GM21390 (cell line): ENCODE measurements around the gene RAPGEF1.
A peak's percentile ranks its signal among the peaks of the same experiment; 100 is the strongest.

Source experiments
- ATAC-seq: cut with Tn5 transposase; IDR thresholded peaks from one replicate; pipeline ENCODE4 v1.9.1; 2021; ENCODE audit not compliant: unreplicated experiment

The RAPGEF1 gene

GRCh38 chr9:131752231-131752884 lies 12.5 kb upstream of the RAPGEF1 start:
- ATAC-seq: no peak

- no peak for ATAC-seq
Measured at GRCh38 chr9:131748411-131748955, 8.6 kb upstream of the RAPGEF1 start.

GRCh38 chr9:131747352-131747751 lies 7.5 kb upstream of the RAPGEF1 start:
- ATAC-seq: no peak

- ATAC-seq: no peak
Measured at GRCh38 chr9:131745610-131746009, 5.7 kb upstream of the RAPGEF1 start.

- ATAC-seq: no peak
Measured at GRCh38 chr9:131744720-131745201, 4.9 kb upstream of the RAPGEF1 start.

- no peak for ATAC-seq
Measured at GRCh38 chr9:131744171-131744719, 4.4 kb upstream of the RAPGEF1 start.

- no peak for ATAC-seq
Measured at GRCh38 chr9:131743501-131743900, 3.6 kb upstream of the RAPGEF1 start.

GRCh38 chr9:131743096-131743495 lies 3.2 kb upstream of the RAPGEF1 start:
- no peak for ATAC-seq

- no peak for ATAC-seq
Measured at GRCh38 chr9:131740898-131741297, 1.0 kb upstream of the RAPGEF1 start.

GRCh38 chr9:131739133-131739958 lies 530 bp downstream of the RAPGEF1 start:
- ATAC-seq: peak; percentile 24

- ATAC-seq: no peak
Measured at GRCh38 chr9:131738293-131739132, 1.4 kb downstream of the RAPGEF1 start.

- ATAC-seq: no peak
Measured at GRCh38 chr9:131737426-131737825, 2.5 kb downstream of the RAPGEF1 start.

- no peak for ATAC-seq
Measured at GRCh38 chr9:131736431-131736830, 3.4 kb downstream of the RAPGEF1 start.

- no peak for ATAC-seq
Measured at GRCh38 chr9:131735238-131736128, 4.4 kb downstream of the RAPGEF1 start.

GRCh38 chr9:131734781-131735180 lies 5.1 kb downstream of the RAPGEF1 start:
- no peak for ATAC-seq

GRCh38 chr9:131734165-131734610 lies 5.7 kb downstream of the RAPGEF1 start:
- no peak for ATAC-seq

GRCh38 chr9:131733541-131734061 lies 6.3 kb downstream of the RAPGEF1 start:
- ATAC-seq: no peak

GRCh38 chr9:131732636-131733289 lies 7.1 kb downstream of the RAPGEF1 start:
- no peak for ATAC-seq

- no peak for ATAC-seq
Measured at GRCh38 chr9:131732061-131732526, 7.8 kb downstream of the RAPGEF1 start.
